HCT116 (cell line): ENCODE measurements around the gene ADD3. TPM values are rescaled to one million over a fixed set of nuclear protein-coding genes. Genes with fewer than 3 reads are reported as not detected.

Experiments
- ATAC-seq: fragments of 200-7000 bp; cut with Tn5 transposase; 2 replicates; pipeline ENCODE4 v1.9.1; 2020; ENCODE audit warnings: mild to moderate bottlenecking, moderate library complexity
- BruUV-seq: library from RNA; stranded (reverse); fragments of 400-500 nt; replicated peaks from 2 replicates; lab custom pipeline; 2021; lab: Mats Ljungman, UMichigan
- CTCF ChIA-PET: fragments of 300-600 bp; sonication (Branson Sonifier 250); formaldehyde crosslinking; loops from one replicate; lab custom pipeline; 2021; ENCODE audit warnings: antibody characterized with exemption; lab: Charles Lee
- POLR2A ChIA-PET: fragments of 300-600, 350-600 bp; sonication (Branson Sonifier 250); formaldehyde crosslinking; loops from one replicate; lab custom pipeline; 2021; ENCODE audit warnings: antibody characterized with exemption; lab: Charles Lee
- RAD21 ChIA-PET, 2 experiments: fragments of 300-600 bp; sonication (Branson Sonifier 250); formaldehyde crosslinking; loops; one replicate each; lab custom pipeline; 2023; ENCODE audit warnings: low total read pairs in 2 of 2; ENCODE audit not compliant: uncharacterized antibody in 2 of 2, unreplicated experiment in 2 of 2, low non-redundant PET in 1 of 2; lab: Charles Lee
- DNase-seq: peaks from one replicate; pipeline ENCODE4 v3.0.0-alpha.2; 2010; ENCODE audit warnings: low read depth, low spot score
- H2AFZ ChIP-seq: fragments of 200-600 bp; shearing (Covaris generic), sonication (generic); 2 replicates; pipeline ENCODE4 v1.6.1; 2017; ENCODE audit warnings: low read depth, mixed run types, mixed read lengths, antibody characterized with exemption, low read length; ENCODE audit not compliant: poor library complexity, severe bottlenecking
- H3K27ac ChIP-seq: 2 replicates; pipeline ENCODE4 v1.5.1; 2012; ENCODE audit warnings: low read depth, low read length
- H3K27me3 ChIP-seq: fragments of 200-600 bp; sonication (generic); 2 replicates; pipeline ENCODE4 v1.6.1; 2016; ENCODE audit warnings: mixed run types, low read length, mixed read lengths; ENCODE audit not compliant: insufficient read depth
- H3K36me3 ChIP-seq, 2 experiments: fragments of 200-500 bp in 1 of 2; fragments of 200-600 bp in 1 of 2; sonication (Bioruptor generic) in 1 of 2; sonication (generic) in 1 of 2; 2 replicates each; pipeline versions ENCODE4 v1.5.1 to v1.6.1; 2014 to 2016; ENCODE audit warnings: low read length in 2 of 2, inconsistent platforms in 1 of 2, mixed read lengths in 1 of 2, mixed run types in 1 of 2; ENCODE audit not compliant: insufficient read depth in 2 of 2, control insufficient read depth in 1 of 2
- H3K4me1 ChIP-seq, 2 experiments: fragments of 200-600 bp in 1 of 2; sonication (generic) in 1 of 2; 2 replicates each; pipeline versions ENCODE4 v1.5.1 to v1.6.1; 2012 to 2017; ENCODE audit warnings: low read length in 2 of 2, inconsistent platforms in 1 of 2, mild to moderate bottlenecking in 1 of 2, mixed read lengths in 1 of 2, mixed run types in 1 of 2, moderate library complexity in 1 of 2; ENCODE audit not compliant: insufficient read depth in 2 of 2, control insufficient read depth in 1 of 2
- H3K4me2 ChIP-seq: fragments of 200-600 bp; sonication (generic); 2 replicates; pipeline ENCODE4 v1.6.1; 2017; ENCODE audit warnings: mixed run types, low read length, mixed read lengths
- H3K4me3 ChIP-seq, 2 experiments: fragments of 200-600 bp in 1 of 2; sonication (generic) in 1 of 2; replicated peaks in 1 of 2; 2 replicates each; pipeline ENCODE4 v1.5.1; 2011 to 2016; ENCODE audit warnings: low read length in 2 of 2, control low read depth in 1 of 2, low read depth in 1 of 2, mild to moderate bottlenecking in 1 of 2, mixed read lengths in 1 of 2, mixed run types in 1 of 2
- H3K79me2 ChIP-seq: fragments of 200-600 bp; sonication (generic); 2 replicates; pipeline ENCODE4 v1.6.1; 2017; ENCODE audit warnings: mild to moderate bottlenecking, mixed run types, low read length, moderate library complexity, mixed read lengths; ENCODE audit not compliant: insufficient read depth
- H3K9ac ChIP-seq: fragments of 200-600 bp; sonication (generic); 2 replicates; pipeline ENCODE4 v1.6.1; 2016; ENCODE audit warnings: low read length, mixed read lengths
- H3K9me2 ChIP-seq: fragments of 200-600 bp; sonication (generic), shearing (Covaris generic); 2 replicates; pipeline ENCODE4 v1.6.1; 2017; ENCODE audit warnings: mixed run types, mild to moderate bottlenecking, moderate library complexity; ENCODE audit not compliant: insufficient read depth
- H3K9me3 ChIP-seq, 2 experiments: fragments of 200-500 bp in 1 of 2; fragments of 200-600 bp in 1 of 2; sonication (Bioruptor generic) in 1 of 2; sonication (generic) in 1 of 2; 2 replicates each; pipeline ENCODE4 v1.6.1; 2014 to 2017; ENCODE audit warnings: low read length in 2 of 2, mixed read lengths in 2 of 2, inconsistent platforms in 1 of 2, low read depth in 1 of 2, mild to moderate bottlenecking in 1 of 2, mixed run types in 1 of 2, moderate library complexity in 1 of 2; ENCODE audit not compliant: control insufficient read depth in 1 of 2, insufficient read depth in 1 of 2
- H4K20me1 ChIP-seq: fragments of 200-600 bp; sonication (generic), shearing (Covaris generic); 2 replicates; pipeline ENCODE4 v1.6.1; 2017; ENCODE audit warnings: mixed run types, mild to moderate bottlenecking, moderate library complexity; ENCODE audit not compliant: insufficient read depth
- ATF3 ChIP-seq: IDR thresholded peaks from 2 replicates; pipeline ENCODE4 v1.6.1; 2012
- CBX3 ChIP-seq: IDR thresholded peaks from 2 replicates; pipeline ENCODE4 v1.6.1; 2012; ENCODE audit warnings: low read depth
- CEBPB ChIP-seq: IDR thresholded peaks from 2 replicates; pipeline ENCODE4 v1.6.1; 2012; ENCODE audit warnings: low read depth
- CTCF ChIP-seq, 3 experiments: fragments of 200-600 bp in 1 of 3; sonication (generic) in 1 of 3; IDR thresholded peaks in 2 of 3; conservative IDR thresholded peaks in 1 of 3; 2 replicates each; pipeline ENCODE4 v1.5.1; 2012 to 2017; ENCODE audit warnings: low read depth in 2 of 3, low read length in 2 of 3, antibody characterized with exemption in 1 of 3, borderline replicate concordance in 1 of 3, control low read depth in 1 of 3, mild to moderate bottlenecking in 1 of 3, mixed read lengths in 1 of 3, mixed run types in 1 of 3, moderate library complexity in 1 of 3; ENCODE audit not compliant: insufficient read depth in 1 of 3
- POLR2A ChIP-seq: IDR thresholded peaks from 2 replicates; pipeline ENCODE4 v1.7.0; 2011; ENCODE audit warnings: borderline replicate concordance; ENCODE audit not compliant: insufficient read depth, insufficient read length; ENCODE audit errors: extremely low read depth
- POLR2AphosphoS5 ChIP-seq: IDR thresholded peaks from 2 replicates; pipeline ENCODE4 v1.6.1; 2011; ENCODE audit warnings: mild to moderate bottlenecking, low read depth, low read length, moderate library complexity
- RAD21 ChIP-seq: IDR thresholded peaks from 2 replicates; pipeline ENCODE4 v1.6.1; 2012; ENCODE audit warnings: low read depth, mild to moderate bottlenecking
- SIN3A ChIP-seq: IDR thresholded peaks from 2 replicates; pipeline ENCODE4 v1.6.1; 2012; ENCODE audit warnings: low read depth
- TCF7L2 ChIP-seq: IDR thresholded peaks from 2 replicates; pipeline ENCODE4 v1.7.0; 2011; ENCODE audit warnings: borderline replicate concordance, inconsistent platforms; ENCODE audit not compliant: insufficient read depth, insufficient read length; ENCODE audit errors: extremely low read depth
- YY1 ChIP-seq: IDR thresholded peaks from 2 replicates; pipeline ENCODE4 v1.6.1; 2011; ENCODE audit warnings: low read length, low read depth, moderate library complexity, mild to moderate bottlenecking; ENCODE audit not compliant: insufficient replicate concordance; ENCODE audit errors: extremely low read depth
- ZBTB33 ChIP-seq: IDR thresholded peaks from 2 replicates; pipeline ENCODE4 v1.6.1; 2011; ENCODE audit warnings: mild to moderate bottlenecking, low read length, moderate library complexity; ENCODE audit not compliant: insufficient replicate concordance; ENCODE audit errors: extremely low read depth
- ZFX ChIP-seq: fragments of 450-650 bp; IDR thresholded peaks from 2 replicates; pipeline ENCODE4 v1.6.1; 2017
- ZNF274 ChIP-seq: fragments of 200-500 bp; sonication (Bioruptor generic); IDR thresholded peaks from 2 replicates; pipeline ENCODE4 v1.6.1; 2014; ENCODE audit warnings: mild to moderate bottlenecking, low read depth, low read length, inconsistent platforms
- intact Hi-C: fragments of 100-400 bp; cut with micrococcal nuclease; formaldehyde crosslinking; loops from 2 replicates; pipeline ENCODE4 v1.10.0; 2022
- total RNA-seq: library from RNA; stranded (reverse); gene quantifications from one replicate; pipeline ENCODE4 v1.2.1, GENCODE V29; 2021; ENCODE audit not compliant: unreplicated experiment
- TF ChIP-seq, protein P1 (sequence below): IDR thresholded peaks from 2 replicates; pipeline ENCODE4 v1.6.1; 2012

The ADD3 gene
- total RNA-seq, 1 experiment from 2014 or later: 41.1 TPM

- DNase-seq: no peak
- ChIA-PET RAD21 (no interaction called here), POLR2A (interaction anchor here (0.6 to 0.8 kb wide), 2 partner anchors 22 to 46 kb away, joined by 3 to 4 read pairs; no protein-coding TSS in a partner anchor), CTCF (interaction anchor here (1.2 kb wide), 1 partner anchor 27 kb away, joined by 3 read pairs; no protein-coding TSS in a partner anchor)
- no peak for ATAC-seq
- no peaks in the 10 kb centered on the region for H3K9me3 ChIP-seq
- no peak for TF ChIP-seq POLR2AphosphoS5
- no peak for TF ChIP-seq ZFX
- TF ChIP-seq CBX3: no peak
- no peak for TF ChIP-seq SIN3A
- TF ChIP-seq CEBPB: no peak
- TF ChIP-seq ATF3: no peak
- TF ChIP-seq, protein P1, sequence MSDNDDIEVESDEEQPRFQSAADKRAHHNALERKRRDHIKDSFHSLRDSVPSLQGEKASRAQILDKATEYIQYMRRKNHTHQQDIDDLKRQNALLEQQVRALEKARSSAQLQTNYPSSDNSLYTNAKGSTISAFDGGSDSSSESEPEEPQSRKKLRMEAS: no peak
- no peak for TF ChIP-seq CTCF (IDR thresholded peaks at IDR 0.05 in 2 of 3, conservative IDR thresholded peaks at IDR 0.05 in 1 of 3; ENCODE audit: borderline replicate concordance in 1 of 3, insufficient read depth in 1 of 3, low read depth in 2 of 3, low read length in 2 of 3)
- TF ChIP-seq ZNF274: no peak
- TF ChIP-seq YY1: no peak
- TF ChIP-seq TCF7L2: no peak
- no peak for TF ChIP-seq POLR2A
- no peak for TF ChIP-seq RAD21
- TF ChIP-seq ZBTB33: no peak
- no TSS peak for BruUV-seq
- peaks cover 0 to 5% of the 10 kb centered on the region in 2 experiments; a peak in 2 of 4 replicates for H3K4me1 ChIP-seq
- intact Hi-C loops: no loop called here
- no peak overlapping the region for H3K4me3 ChIP-seq
- no peak overlapping the region for H2AFZ ChIP-seq
- no peaks in the 10 kb centered on the region; the same call in 1 of the 2 replicates for H4K20me1 ChIP-seq
- H3K36me3 ChIP-seq: no peaks in the 10 kb centered on the region
- no peaks in the 10 kb centered on the region for H3K79me2 ChIP-seq
- H3K27ac ChIP-seq: no peak overlapping the region
- no peak overlapping the region for H3K4me2 ChIP-seq
- no peak overlapping the region for H3K9ac ChIP-seq
- H3K9me2 ChIP-seq: no peaks in the 10 kb centered on the region
- peaks cover 22% of the 10 kb centered on the region for H3K27me3 ChIP-seq
Measured at GRCh38 chr10:110165239-110165638, 157.5 kb downstream of the ADD3 start.
